Mucosa of descending colon (tissue), 3 donors: ENCODE measurements around the gene DUS3L. TPM values are rescaled to one million over a fixed set of nuclear protein-coding genes. Genes with fewer than 3 reads are reported as not detected.
A peak's percentile ranks its signal among the peaks of the same experiment; 100 is the strongest.

Experiments used
- ATAC-seq: fragments of 200-7000 bp; cut with Tn5 transposase; one replicate; pipeline ENCODE4 v1.9.1; 2020; ENCODE audit warnings: mild to moderate bottlenecking, moderate library complexity
- DNase-seq, 3 donors: peaks; one replicate each; pipeline ENCODE4 v3.0.0-alpha.2; 2020
- H3K36me3 ChIP-seq: fragments of 200-600 bp; one replicate; pipeline ENCODE4 v1.8.0; 2021; ENCODE audit warnings: low read depth, mild to moderate bottlenecking
- H3K4me1 ChIP-seq: fragments of 200-600 bp; one replicate; pipeline ENCODE4 v1.8.0; 2021; ENCODE audit warnings: low read depth, mild to moderate bottlenecking
- H3K4me3 ChIP-seq: fragments of 200-600 bp; one replicate; pipeline ENCODE4 v1.8.0; 2021; ENCODE audit warnings: mild to moderate bottlenecking
- H3K9me3 ChIP-seq: fragments of 200-600 bp; one replicate; pipeline ENCODE4 v1.8.0; 2021; ENCODE audit warnings: mild to moderate bottlenecking
- intact Hi-C, 2 donors: fragments of 100-400 bp; cut with DNase I in 1 of 2; cut with micrococcal nuclease in 1 of 2; formaldehyde crosslinking; loops; one replicate each; pipeline versions ENCODE4 v1.11.0 to v1.11.1; 2022; cut with DNase I, micrococcal nuclease
- total RNA-seq, 3 donors: library from RNA; stranded (reverse); fragmentation: NEBNext Ultra II Directional in 2 of 3; extraction: Animal tissue kit (Norgen Biotek cat#: 25700) in 2 of 3; gene quantifications; one replicate each; pipeline versions ENCODE4 v1.2.1 to v1.2.4, GENCODE V29; 2021 to 2023
- TF ChIP-seq, protein P1 (sequence below): fragments of 200-600 bp; IDR thresholded peaks from one replicate; pipeline ENCODE4 v1.8.0; 2022; ENCODE audit warnings: antibody characterized with exemption, mild to moderate bottlenecking
- donor health status: DM: no; HTN: no; CAD: no; lungs with moderate emphysema.
- donor health status: DM: no; HTN: no; CAD: no.
- donor health status: DM: no; HTN: yes; CAD: no.

The DUS3L gene
- total RNA-seq, 3 donors from 2014 or later = 33.3 to 36.9 (median 35.6) TPM

DNA sequence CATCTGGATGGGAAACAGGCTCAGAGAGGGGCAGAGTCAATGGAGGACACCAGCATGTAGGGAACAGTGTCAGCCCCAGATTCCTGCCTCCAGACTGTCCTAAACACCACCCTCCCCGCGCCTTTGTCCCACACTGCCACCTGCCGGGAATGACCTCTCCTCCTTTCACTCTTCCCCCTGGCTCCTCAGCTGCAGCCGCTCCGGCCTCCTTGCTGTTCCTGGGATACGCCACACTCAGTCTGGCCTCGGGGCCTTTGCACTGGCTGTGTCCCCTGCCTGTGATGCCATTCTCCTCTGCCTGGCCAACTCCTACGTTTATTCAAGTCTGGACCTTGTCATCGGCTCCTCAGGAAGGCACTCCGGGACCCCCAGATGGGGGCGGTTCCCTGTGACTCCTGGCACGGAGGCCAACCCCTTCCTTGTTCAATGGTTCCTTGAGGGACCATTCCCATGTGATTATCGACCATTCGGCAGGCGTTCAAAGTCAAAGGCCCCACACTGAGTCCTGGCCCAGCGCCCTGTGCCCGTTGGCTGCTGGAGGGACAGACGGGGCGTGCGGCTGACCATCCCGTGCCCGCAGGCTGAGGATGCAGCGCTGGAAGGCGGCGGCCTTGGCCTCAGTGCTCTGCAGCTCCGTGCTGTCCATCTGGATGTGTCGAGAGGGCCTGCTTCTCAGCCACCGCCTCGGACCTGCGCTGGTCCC lies 32.8 kb upstream of the DUS3L start:
- peak in 1 of 3 donors; percentile 66 for DNase-seq
- intact Hi-C loops = no loop called here
- Histone ChIP-seq H3K36me3 (no peaks in the 10 kb centered on the region), H3K9me3 (no peaks in the 10 kb centered on the region), H3K4me1 (peaks cover 14% of the 10 kb centered on the region), H3K4me3 (no peak overlapping the region)
- TF ChIP-seq, protein P1, sequence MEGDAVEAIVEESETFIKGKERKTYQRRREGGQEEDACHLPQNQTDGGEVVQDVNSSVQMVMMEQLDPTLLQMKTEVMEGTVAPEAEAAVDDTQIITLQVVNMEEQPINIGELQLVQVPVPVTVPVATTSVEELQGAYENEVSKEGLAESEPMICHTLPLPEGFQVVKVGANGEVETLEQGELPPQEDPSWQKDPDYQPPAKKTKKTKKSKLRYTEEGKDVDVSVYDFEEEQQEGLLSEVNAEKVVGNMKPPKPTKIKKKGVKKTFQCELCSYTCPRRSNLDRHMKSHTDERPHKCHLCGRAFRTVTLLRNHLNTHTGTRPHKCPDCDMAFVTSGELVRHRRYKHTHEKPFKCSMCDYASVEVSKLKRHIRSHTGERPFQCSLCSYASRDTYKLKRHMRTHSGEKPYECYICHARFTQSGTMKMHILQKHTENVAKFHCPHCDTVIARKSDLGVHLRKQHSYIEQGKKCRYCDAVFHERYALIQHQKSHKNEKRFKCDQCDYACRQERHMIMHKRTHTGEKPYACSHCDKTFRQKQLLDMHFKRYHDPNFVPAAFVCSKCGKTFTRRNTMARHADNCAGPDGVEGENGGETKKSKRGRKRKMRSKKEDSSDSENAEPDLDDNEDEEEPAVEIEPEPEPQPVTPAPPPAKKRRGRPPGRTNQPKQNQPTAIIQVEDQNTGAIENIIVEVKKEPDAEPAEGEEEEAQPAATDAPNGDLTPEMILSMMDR = no peak
- peak; percentile 12 for ATAC-seq

DNA sequence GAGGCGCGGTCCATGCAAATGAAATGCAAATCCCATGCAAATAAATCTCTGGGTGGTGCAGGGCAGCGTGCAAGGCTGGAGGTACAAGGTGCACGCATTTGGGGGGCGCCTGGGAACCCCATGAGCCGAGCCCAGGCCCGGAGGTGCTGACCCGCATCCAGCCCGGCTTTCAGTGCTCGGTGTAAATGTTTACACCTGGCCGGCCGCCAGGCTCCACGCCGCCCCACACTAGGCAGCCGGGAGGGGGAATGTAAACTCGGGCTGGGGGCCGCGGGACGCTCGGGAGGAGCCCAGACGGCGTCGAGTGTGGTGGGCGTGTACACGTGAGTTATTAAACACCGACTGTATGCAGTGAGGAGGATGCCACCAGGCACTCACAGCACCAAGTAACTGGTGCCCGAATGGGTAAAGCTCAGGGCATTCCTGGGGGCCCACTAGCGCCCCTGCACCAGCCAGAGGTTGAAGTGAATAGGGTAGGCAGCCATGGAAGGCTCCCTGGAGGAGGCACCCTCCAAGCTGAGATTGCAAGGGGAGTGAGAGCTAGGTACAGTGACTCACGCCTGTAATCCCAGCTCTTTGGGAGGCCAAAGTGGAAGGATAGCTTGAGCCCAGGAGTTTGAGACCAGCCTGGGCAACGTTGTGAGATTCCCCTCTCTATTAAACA lies 31.4 kb upstream of the DUS3L start:
- peak in 1 of 3 donors; percentile 52 for DNase-seq
- Histone ChIP-seq H3K36me3 (no peaks in the 10 kb centered on the region), H3K9me3 (no peaks in the 10 kb centered on the region), H3K4me1 (peaks cover 9% of the 10 kb centered on the region), H3K4me3 (no peak overlapping the region)
- TF ChIP-seq, protein P1 = no peak
- ATAC-seq = no peak
- intact Hi-C loops = no loop called here

DNA sequence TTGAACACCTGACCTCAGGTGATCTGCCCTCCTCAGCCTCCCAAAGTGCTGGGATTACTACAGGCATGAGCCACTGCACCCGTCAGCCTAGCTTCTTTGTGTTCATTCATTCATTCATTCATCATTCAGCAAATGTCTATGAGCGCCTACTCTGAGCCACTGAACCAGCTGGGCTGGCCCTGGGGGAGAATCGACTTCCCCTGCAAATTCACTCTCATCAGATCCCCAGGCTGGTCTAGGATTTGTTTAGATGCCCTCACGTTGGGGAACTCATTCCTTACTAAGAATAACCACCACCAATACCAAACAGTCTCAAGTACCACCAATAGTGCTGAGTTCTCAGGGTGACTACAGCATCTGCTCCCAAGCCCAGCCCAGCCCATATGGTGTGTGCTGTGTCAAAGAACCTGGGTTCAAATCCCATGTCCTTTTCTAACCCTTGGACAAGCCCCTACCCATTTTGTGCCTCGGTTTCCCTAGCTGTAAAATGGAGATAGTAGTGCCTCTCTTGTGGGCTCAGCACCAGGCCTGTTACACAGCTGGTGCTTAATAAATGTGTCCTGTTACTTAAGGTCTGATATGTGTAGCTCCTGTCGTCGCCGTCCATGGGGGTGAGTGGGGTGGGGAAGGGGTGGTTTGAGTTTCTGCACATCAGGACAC lies 30.7 kb upstream of the DUS3L start:
- Histone ChIP-seq H3K4me1 (peaks cover 3% of the 10 kb centered on the region), H3K36me3 (no peaks in the 10 kb centered on the region), H3K9me3 (no peaks in the 10 kb centered on the region), H3K4me3 (no peak overlapping the region)
- ATAC-seq (no peak), DNase-seq (no peak)
- intact Hi-C loops = no loop called here
- TF ChIP-seq, protein P1 = no peak

DNA sequence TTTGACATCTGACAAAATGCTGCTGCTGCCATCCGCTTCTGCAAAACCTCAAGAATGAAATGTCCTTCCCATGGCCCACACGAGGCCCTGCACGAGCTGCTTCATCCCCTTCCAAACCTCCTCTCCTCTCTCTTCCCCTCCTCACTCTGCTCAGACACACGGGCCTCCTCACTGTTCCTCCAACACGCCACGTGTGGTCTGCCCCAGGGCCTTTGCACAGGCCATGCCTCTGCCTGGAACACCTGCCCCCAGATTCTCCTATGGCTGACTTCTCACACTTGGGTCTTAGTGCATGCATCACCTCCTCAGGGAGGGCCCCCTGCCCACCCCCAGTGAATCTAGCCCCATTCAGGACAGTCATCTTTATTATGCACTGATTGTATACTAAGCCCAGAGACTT lies 29.8 kb upstream of the DUS3L start:
- TF ChIP-seq, protein P1 = no peak
- no peak for ATAC-seq
- intact Hi-C loops = no loop called here

DNA sequence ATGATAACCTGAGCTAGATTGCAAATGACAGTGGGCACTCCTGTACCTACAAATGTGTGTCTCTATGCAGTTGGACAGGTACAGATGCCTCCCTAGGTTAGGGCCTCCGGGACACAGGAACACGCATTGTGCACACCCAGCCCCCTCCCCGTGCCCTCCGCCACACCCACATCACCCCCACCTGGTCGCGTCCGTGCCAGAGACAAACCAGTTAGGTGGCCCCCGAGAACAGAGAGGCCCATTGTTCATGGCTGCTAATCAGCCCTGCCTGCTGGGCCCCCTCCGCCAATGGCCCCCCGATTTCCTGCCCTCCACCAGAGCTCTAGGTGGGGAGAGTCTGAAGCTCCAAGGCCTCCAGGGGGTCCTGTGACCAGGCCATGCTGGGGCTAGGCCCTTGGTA lies 27.6 kb upstream of the DUS3L start:
- DNase-seq (no peak), ATAC-seq (no peak)
- H3K4me1 ChIP-seq = peaks cover 4% of the 10 kb centered on the region
- no peak overlapping the region for H3K4me3 ChIP-seq
- no peaks in the 10 kb centered on the region for H3K36me3 ChIP-seq
- TF ChIP-seq, protein P1 = no peak
- intact Hi-C loops = loop anchor here in 1 of 2 donors (10.0 kb wide), 1 partner anchor 76 kb away; no protein-coding TSS in a partner anchor
- H3K9me3 ChIP-seq = no peaks in the 10 kb centered on the region

More for the DNA sequence above, 29.8 kb upstream of the DUS3L start:
- Histone ChIP-seq H3K36me3 (no peaks in the 10 kb centered on the region), H3K9me3 (no peaks in the 10 kb centered on the region), H3K4me3 (no peak overlapping the region), H3K4me1 (no peaks in the 10 kb centered on the region)
- DNase-seq = no peak
